GM18867 (cell line): ENCODE data around the gene EIF2B4.

Experiments used
- ATAC-seq: cut with Tn5 transposase; IDR thresholded peaks from one replicate; pipeline ENCODE4 v1.9.1; 2021; ENCODE audit warnings: mild to moderate bottlenecking, moderate library complexity; ENCODE audit not compliant: unreplicated experiment

EIF2B4 gene

GRCh38 chr2:27370026-27370815, at the start of gene EIF2B4, which contains the start of gene SNX17:
Gene EIF2B4 (minus strand): TSS chr2:27370338. CDS start chr2:27370314, 24 bp downstream.
Gene SNX17 (plus strand): TSS chr2:27370616. CDS start chr2:27370744, 128 bp downstream.
- ATAC-seq, result peak; percentile 87

DNA sequence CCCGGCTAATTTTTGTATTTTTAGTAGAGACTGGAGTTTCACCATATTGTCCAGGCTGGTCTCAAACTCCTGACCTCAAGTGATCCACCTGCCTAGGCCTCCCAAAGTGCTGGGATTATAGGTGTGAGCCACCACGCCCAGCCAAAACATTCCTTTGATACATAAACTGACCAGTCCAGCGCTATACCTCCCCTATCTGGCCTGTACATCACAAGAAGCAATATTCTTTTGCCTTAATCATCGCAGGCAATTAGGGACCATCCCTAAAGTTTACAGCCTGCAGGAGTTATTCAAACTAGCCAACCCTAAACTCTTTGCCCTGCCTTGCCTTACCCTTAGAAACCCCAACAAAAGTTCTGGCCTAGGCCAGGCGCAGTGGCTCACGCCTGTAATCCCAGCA, 46.0 kb upstream of the EIF2B4 start:
- no peak for ATAC-seq

GRCh38 chr2:27412419-27413152, 42.4 kb upstream of the EIF2B4 start:
- no peak for ATAC-seq

- ATAC-seq, result peak; percentile 93
Observed at GRCh38 chr2:27409321-27410073, 39.4 kb upstream of the EIF2B4 start, which contains the start of gene PPM1G. Gene PPM1G (minus strand): TSS chr2:27409591. CDS start chr2:27409422, 169 bp downstream.

DNA sequence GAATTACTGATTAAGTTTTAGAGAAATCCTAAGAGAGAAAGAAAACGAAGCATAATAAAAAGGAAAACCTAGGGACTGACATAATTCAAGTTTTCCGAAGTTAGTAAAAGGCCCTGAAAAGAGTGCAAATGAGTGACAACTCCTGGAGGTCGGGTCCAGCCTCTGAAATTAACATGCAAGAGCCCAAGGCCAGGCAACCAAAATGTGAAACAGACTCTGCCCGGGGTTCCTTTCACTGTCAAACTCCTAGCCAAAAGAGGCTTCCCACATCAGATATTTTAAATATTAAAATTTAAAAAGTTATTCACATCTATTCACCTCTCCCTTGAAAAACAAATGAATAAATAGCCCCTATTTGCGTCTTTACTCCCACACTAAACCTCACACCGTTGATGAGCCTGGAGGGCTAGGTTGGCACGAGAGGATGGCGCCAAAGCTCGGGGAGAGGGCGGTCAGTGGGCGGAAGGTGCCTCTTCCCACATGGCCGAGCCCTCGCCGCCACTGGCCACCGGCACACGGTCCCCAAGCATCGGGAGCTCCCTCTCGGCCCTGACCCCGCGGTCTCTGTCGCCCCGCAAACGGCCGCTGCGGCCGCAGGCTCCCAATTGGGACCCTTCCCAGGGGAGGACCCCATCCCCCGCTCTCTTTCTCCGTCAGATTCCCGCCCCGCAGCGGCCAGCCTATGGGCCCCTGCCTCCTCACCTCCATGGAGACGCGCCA, 38.6 kb upstream of the EIF2B4 start:
- peak; percentile 26 for ATAC-seq

DNA sequence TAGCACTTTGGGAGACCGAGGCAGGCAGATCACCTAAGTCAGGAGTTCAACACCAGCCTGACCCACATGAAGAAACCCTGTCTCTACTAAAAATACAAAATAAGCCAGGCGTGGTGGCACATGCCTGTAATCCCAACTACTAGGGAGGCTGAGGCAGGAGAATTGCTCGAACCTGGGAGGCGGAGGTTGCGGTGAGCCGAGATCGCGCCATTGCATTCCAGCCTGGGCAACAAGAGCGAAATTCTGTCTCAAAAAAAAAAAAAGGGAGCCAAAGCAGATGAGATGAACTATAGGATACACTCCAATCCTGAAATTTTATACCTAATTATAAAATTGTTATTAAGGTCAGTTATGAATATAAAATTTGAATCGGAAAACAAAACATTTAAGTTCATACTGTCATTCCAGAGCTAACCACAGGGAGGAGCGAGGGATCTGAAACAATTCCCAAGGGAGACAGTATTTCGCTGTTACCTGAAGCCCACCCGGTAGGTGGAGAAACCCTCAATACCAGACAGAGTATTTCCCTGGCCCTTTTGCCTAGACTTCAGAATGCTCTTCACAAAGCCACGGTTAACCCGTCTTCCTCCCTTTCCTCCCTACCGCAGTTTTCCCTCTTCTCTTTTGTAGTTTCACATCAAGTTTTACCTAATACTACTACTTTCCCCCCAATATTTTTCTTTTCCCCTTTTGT, 37.8 kb upstream of the EIF2B4 start:
- ATAC-seq, result no peak

- no peak for ATAC-seq
Observed at GRCh38 chr2:27400348-27401135, 30.4 kb upstream of the EIF2B4 start.

GRCh38 chr2:27398962-27399361, 28.8 kb upstream of the EIF2B4 start:
- ATAC-seq, result no peak

DNA sequence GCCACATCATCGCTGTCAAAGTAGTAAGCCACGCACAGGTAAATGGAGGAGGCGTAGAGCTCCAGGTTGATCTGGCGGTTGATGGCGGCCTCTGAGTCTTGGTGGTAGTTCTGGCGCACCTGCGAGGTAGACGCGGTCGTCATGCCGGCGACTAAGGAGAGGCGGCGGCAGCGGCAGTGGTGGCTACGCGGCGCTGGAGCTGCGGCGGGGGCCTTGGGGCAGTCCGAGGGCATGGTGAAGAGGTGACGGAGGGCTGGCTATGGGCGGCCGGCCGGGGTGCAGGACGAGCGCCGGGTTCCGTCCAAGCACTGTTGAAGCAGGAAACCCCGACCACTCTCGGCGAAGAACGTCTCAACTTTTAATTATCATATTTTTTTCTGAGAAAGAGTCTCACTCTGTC, 23.1 kb upstream of the EIF2B4 start:
- no peak for ATAC-seq

- no peak for ATAC-seq
Observed at GRCh38 chr2:27390822-27391679, 20.9 kb upstream of the EIF2B4 start.

- ATAC-seq, result no peak
Observed at GRCh38 chr2:27381577-27382181, 11.5 kb upstream of the EIF2B4 start.

DNA sequence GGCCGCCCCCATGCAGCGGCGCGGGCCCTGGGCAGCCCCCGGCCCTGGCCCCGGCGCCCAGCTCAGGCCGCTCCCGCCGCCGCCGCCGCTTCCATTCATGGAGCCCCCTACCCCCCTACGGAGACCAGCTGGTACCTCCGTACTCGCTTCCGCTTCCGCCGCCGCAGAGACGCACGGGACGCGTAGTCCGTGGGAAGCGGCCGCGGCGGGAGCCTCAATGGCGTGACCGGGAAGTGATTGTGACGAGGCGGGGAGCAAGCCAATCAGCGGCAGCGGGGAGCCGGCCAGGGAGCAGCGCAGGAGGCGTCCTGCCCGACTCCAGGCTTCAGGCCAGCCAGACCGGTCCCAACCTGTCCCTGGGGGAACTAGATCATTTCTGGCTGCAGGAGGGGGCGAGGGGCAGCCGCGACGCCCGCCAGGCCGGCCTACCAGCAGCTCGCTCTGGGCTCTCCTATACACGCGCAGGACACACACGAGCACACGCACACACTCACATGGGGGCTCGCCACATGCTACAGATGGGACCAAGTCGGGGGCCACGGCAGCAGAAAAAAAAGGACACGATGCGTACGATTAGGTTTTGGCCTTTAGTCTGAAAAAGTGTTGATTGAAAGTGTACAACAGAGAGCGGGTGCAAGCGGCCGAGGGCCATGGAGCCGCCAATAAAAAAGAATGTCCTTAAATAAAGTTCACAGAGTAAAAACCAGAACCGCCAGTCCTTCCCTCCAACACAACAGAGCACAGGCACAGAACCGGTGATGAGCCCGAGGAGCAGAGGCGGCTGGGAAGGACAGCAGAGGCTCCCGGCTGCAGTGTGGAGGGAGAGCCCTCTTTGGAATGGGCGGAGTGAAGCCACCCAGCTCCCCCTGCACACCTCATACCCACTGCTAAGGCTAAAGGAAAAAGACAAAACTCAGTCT, 10.7 kb upstream of the EIF2B4 start, which contains the start of gene ZNF513:
Gene ZNF513, minus strand, starts transcription at position 109 of the 920 bp plus-strand sequence. CDS start 208 bp downstream, outside the sequence.
- ATAC-seq, result peak; percentile 80

DNA sequence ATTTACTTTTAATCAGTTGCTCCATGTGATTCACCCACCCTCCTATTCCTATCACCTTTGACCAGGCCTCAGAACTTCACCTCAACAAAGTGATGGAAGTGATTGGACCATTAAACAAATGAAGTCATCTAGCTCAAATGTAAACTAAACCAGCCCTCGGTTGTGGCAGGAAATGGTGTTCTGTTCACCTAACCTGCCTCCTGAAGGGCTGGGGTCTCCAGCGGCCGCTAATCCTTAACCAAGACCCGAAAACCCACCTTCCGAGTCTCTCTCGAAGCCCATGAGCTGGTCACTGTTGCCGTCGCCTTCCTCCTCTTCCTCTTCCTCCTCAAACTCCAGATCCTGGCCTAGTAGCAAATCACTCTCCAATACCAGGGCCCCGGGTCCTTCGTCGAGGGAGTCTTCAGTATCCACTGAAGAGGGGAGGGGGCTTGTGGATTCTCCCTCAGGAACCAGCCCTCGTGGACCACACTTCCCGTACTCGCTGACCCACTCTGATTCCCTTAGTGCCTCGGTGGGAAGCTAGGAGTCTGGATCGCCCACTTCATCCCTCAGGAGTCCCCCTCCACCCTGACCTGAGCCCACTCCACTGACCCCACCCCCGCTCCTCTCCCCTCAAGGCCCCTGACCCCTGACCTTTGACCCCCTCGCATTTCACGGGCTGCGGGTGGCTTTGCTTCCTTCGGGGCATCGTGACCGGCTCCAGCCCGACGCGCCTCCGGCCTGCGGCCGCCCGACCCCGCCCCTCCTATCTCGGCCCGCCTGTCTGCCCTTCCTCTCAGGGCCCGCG, 9.9 kb upstream of the EIF2B4 start:
- peak; percentile 34 for ATAC-seq

- ATAC-seq, result no peak
Observed at GRCh38 chr2:27379383-27379835, 9.3 kb upstream of the EIF2B4 start.

DNA sequence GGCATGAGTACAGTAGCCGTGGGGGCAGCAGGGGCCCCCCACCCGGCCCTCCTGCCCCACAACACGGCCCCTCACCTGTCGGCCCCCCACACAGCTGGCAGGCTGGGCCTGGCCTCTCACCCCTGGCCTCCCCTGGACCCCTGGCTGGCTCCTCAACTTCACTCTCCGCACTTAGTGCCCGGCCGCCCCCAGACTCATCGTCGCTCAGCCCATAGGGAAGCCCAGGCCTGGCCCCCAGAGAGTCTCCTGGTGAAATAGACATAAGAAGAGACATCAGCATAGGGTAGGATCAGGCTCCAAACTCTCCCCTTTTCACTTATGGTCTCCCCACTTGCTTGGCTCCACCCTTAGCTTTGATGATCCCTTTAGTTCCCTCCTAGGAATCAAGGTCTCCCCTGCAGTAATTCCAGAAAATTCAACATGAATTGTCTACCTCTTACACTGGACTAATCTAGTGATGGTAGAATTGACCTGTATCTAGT, 8.7 kb upstream of the EIF2B4 start:
- no peak for ATAC-seq
